HEK293T (cell line): ENCODE measurements around the gene DAND5.

Experiments
- CTCF ChIA-PET: fragments of 350-600 bp; formaldehyde crosslinking; extraction: SDS; loops from one replicate; lab custom pipeline; 2021; ENCODE audit warnings: antibody characterized with exemption, inconsistent platforms; lab: Yijun Ruan, JAX
- POLR2A ChIA-PET: fragments of 350-600 bp; formaldehyde crosslinking; extraction: SDS; loops from one replicate; lab custom pipeline; 2020; ENCODE audit warnings: antibody characterized with exemption, inconsistent platforms; lab: Yijun Ruan, JAX
- DNase-seq: peaks from one replicate; pipeline ENCODE4 v3.0.0; 2012; ENCODE audit warnings: mixed read lengths; ENCODE audit errors: extremely low spot score
- ARNT ChIP-seq: fragments of 450-650 bp; IDR thresholded peaks from 2 replicates; pipeline ENCODE4 v1.6.1; 2017; ENCODE audit warnings: mild to moderate bottlenecking
- BHLHE40 ChIP-seq: fragments of 450-650 bp; IDR thresholded peaks from 2 replicates; pipeline ENCODE4 v1.6.1; 2016; ENCODE audit warnings: mild to moderate bottlenecking, moderate library complexity, borderline replicate concordance
- CTBP1 ChIP-seq: fragments of 450-650 bp; IDR thresholded peaks from 2 replicates; pipeline ENCODE4 v1.6.1; 2016; ENCODE audit warnings: borderline replicate concordance
- ELF4 ChIP-seq: fragments of 450-650 bp; IDR thresholded peaks from 2 replicates; pipeline ENCODE4 v1.6.1; 2017; ENCODE audit warnings: antibody characterized with exemption
- FOXA1 ChIP-seq: fragments of 450-650 bp; IDR thresholded peaks from 2 replicates; pipeline ENCODE4 v1.6.1; 2016; ENCODE audit warnings: mild to moderate bottlenecking
- FOXK2 ChIP-seq: fragments of 450-650 bp; IDR thresholded peaks from 2 replicates; pipeline ENCODE4 v1.6.1; 2016; ENCODE audit warnings: mild to moderate bottlenecking
- FOXM1 ChIP-seq: fragments of 450-650 bp; IDR thresholded peaks from 2 replicates; pipeline ENCODE4 v1.6.1; 2017; ENCODE audit warnings: mild to moderate bottlenecking, borderline replicate concordance
- HDGF ChIP-seq: fragments of 450-650 bp; IDR thresholded peaks from 2 replicates; pipeline ENCODE4 v1.6.1; 2017; ENCODE audit warnings: antibody characterized with exemption, borderline replicate concordance
- L3MBTL2 ChIP-seq: fragments of 450-650 bp; conservative IDR thresholded peaks from 2 replicates; pipeline ENCODE4 v1.6.1; 2016; ENCODE audit warnings: mild to moderate bottlenecking
- LEF1 ChIP-seq: fragments of 450-650 bp; IDR thresholded peaks from 2 replicates; pipeline ENCODE4 v1.6.1; 2017; ENCODE audit warnings: mild to moderate bottlenecking, borderline replicate concordance
- NFRKB ChIP-seq: fragments of 450-650 bp; IDR thresholded peaks from 2 replicates; pipeline ENCODE4 v1.6.1; 2016; ENCODE audit warnings: mild to moderate bottlenecking, moderate library complexity
- SP1 ChIP-seq: fragments of 450-650 bp; IDR thresholded peaks from 2 replicates; pipeline ENCODE4 v1.6.1; 2017
- SUZ12 ChIP-seq: fragments of 450-650 bp; IDR thresholded peaks from 2 replicates; pipeline ENCODE4 v1.6.1; 2016; ENCODE audit warnings: mild to moderate bottlenecking
- TARDBP ChIP-seq: fragments of 450-650 bp; IDR thresholded peaks from 2 replicates; pipeline ENCODE4 v1.6.1; 2016
- ZNF384 ChIP-seq: fragments of 450-650 bp; IDR thresholded peaks from 2 replicates; pipeline ENCODE4 v1.6.1; 2016
- TF ChIP-seq, protein P1 (sequence below): fragments of 450-650 bp; IDR thresholded peaks from 2 replicates; pipeline ENCODE4 v1.6.1; 2016

Gene DAND5

DNA sequence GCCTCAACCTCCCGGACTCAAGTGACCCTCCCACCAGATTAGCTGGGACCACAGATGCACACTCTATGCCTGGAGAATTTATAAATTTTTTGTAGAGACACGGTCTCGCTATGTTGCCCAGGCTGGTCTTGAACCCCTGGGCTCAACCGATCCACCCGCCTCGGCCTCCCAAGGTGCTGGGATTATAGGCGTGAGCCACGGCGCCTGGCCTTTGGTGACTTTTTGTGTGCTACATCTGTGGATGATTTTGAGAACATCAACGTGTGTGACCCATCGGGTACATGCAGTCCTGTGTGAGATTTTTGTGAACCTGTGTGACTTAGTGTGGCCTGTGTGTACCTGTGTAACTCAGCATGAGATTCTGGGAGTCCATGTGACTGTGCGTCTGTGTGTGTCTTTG lies 17.4 kb downstream of the DAND5 start:
- TF ChIP-seq FOXA1 = no peak
- TF ChIP-seq ZNF384 = no peak
- TF ChIP-seq HDGF = no peak
- no peak for TF ChIP-seq SUZ12
- TF ChIP-seq L3MBTL2 = no peak
- no peak for TF ChIP-seq ARNT
- TF ChIP-seq NFRKB = no peak
- TF ChIP-seq SP1 = no peak
- no peak for TF ChIP-seq ELF4
- no peak for TF ChIP-seq FOXM1
- no peak for TF ChIP-seq TARDBP
- TF ChIP-seq, protein P1, sequence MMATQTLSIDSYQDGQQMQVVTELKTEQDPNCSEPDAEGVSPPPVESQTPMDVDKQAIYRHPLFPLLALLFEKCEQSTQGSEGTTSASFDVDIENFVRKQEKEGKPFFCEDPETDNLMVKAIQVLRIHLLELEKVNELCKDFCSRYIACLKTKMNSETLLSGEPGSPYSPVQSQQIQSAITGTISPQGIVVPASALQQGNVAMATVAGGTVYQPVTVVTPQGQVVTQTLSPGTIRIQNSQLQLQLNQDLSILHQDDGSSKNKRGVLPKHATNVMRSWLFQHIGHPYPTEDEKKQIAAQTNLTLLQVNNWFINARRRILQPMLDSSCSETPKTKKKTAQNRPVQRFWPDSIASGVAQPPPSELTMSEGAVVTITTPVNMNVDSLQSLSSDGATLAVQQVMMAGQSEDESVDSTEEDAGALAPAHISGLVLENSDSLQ = no peak
- TF ChIP-seq FOXK2 = no peak
- TF ChIP-seq BHLHE40 = no peak
- TF ChIP-seq CTBP1 = no peak
- no peak for DNase-seq
- ChIA-PET CTCF (interaction anchor here (0.5 kb wide), 1 partner anchor 67 kb away, joined by 3 read pairs; no protein-coding TSS in a partner anchor), POLR2A (no interaction called here)

GRCh38 chr19:12987190-12987589 lies 17.8 kb downstream of the DAND5 start:
- no peak for TF ChIP-seq SUZ12
- no peak for TF ChIP-seq ARNT
- TF ChIP-seq, protein P1 = no peak
- no peak for TF ChIP-seq ELF4
- no peak for TF ChIP-seq HDGF
- ChIA-PET POLR2A (no interaction called here), CTCF (no interaction called here)
- no peak for DNase-seq

GRCh38 chr19:12987781-12988180 lies 18.4 kb downstream of the DAND5 start:
- ChIA-PET CTCF (no interaction called here), POLR2A (no interaction called here)

DNA sequence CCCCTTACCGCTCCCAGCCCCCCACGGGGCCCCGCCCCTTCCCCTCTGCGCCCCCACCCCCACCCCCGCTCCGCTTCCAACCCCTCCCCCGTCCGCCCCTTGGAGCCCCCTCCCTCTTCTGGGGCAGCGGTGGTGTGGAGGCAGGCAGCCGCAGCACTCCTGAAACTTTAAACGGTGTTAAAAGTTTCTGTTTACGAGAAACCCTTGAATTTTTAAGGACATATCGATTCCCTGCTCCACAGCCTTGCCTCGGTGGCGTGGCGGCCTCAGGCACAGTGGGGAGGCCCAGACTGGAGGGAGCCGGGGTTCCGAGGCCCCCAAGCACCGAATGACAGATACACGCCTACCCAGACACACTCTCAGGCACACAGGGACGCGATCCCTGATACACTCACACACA lies 21.1 kb downstream of the DAND5 start:
- TF ChIP-seq TARDBP (no peak), FOXM1 (no peak)
- ChIA-PET CTCF (no interaction called here), POLR2A (no interaction called here)
- DNase-seq = no peak

More at GRCh38 chr19:12987781-12988180, 18.4 kb downstream of the DAND5 start:
- TF ChIP-seq, protein P1 = no peak
- no peak for TF ChIP-seq FOXM1
- TF ChIP-seq L3MBTL2 = no peak
- TF ChIP-seq FOXA1 = no peak
- no peak for TF ChIP-seq HDGF
- no peak for TF ChIP-seq ZNF384
- TF ChIP-seq LEF1 = no peak
- TF ChIP-seq NFRKB = no peak
- no peak for TF ChIP-seq ARNT
- TF ChIP-seq SP1 = no peak
- TF ChIP-seq SUZ12 = no peak
- TF ChIP-seq CTBP1 = no peak
- no peak for TF ChIP-seq BHLHE40
- TF ChIP-seq ELF4 = no peak
- TF ChIP-seq TARDBP = no peak
- TF ChIP-seq FOXK2 = no peak
- no peak for DNase-seq

DNA sequence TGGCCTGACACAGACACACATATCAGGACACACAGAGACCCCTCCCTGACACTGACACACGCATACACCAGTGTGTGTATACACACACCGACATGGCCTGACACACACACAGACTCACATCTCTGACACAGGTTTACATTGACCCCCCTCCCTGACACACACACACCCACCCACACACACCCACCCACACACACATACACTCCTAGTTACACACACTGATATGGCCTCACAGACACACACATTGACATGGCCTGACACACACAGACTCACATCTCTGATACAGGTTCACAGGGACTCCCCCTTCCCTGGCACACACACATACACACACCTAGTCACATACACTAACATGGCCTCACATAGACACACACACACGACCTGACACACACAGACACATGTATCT lies 21.5 kb downstream of the DAND5 start:
- TF ChIP-seq ARNT (no peak), HDGF (no peak), ZNF384 (no peak), SP1 (no peak), CTBP1 (no peak), FOXA1 (no peak)
- POLR2A ChIA-PET = no interaction called here
- CTCF ChIA-PET = no interaction called here
- DNase-seq = no peak

- ChIA-PET CTCF (no interaction called here), POLR2A (interaction anchor here (0.6 kb wide), 1 partner anchor 60 kb away, joined by 4 read pairs; no protein-coding TSS in a partner anchor)
- DNase-seq = no peak
- no peak for TF ChIP-seq TARDBP
- TF ChIP-seq, protein P1 = no peak
- TF ChIP-seq ELF4 = no peak
- TF ChIP-seq ARNT = no peak
- TF ChIP-seq L3MBTL2 = no peak
- TF ChIP-seq SP1 = no peak
These were observed 21.9 kb downstream of the DAND5 start for GRCh38 chr19:12991296-12991695.

DNA sequence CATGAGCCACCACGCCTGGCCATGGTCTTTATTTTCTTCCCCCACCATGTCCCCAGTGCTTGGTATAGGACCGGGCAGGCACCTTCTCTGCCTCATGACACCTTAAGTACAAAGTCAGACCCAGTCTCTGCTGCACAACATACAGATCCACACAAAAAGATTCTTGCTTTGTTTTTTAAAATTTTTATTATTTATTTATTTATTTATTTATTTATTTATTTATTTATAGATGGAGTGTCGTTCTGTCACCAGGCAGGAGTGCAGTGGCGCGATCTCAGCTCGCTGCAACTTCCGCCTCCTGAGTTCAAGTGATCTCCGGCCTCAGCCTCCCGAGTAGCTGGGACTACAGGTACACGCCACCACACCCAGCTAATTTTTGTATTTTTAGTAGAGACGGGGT lies 23.4 kb downstream of the DAND5 start:
- CTCF ChIA-PET = no interaction called here
- POLR2A ChIA-PET = no interaction called here
- no peak for TF ChIP-seq SUZ12
- no peak for TF ChIP-seq SP1
- no peak for TF ChIP-seq TARDBP
- TF ChIP-seq FOXM1 = no peak
- no peak for TF ChIP-seq FOXA1
- no peak for DNase-seq
